ENCODE results near the gene SRP68. TPM values are rescaled to one million over a fixed set of nuclear protein-coding genes. Genes with fewer than 3 reads are reported as not detected.

SRP68 gene
- total and polyA plus RNA-seq, 2 of the 8 experiments (the other 6 are each of a cell fraction or from before 2014, with no cell fraction given), result 57.7 to 83.5 TPM

GRCh38 chr17:76103274-76104139 is 31.2 kb upstream of the SRP68 start, which contains the start of gene EXOC7:
TSS of gene EXOC7 (minus strand) at chr17:76103787. CDS start at chr17:76103692, 95 bp downstream.
- peaks cover 9% of the 10 kb centered on the region; the same call in 1 of the 2 replicates for H3K23me2 ChIP-seq (ENCODE audit: low read depth, low read length)
- H3K4me2 ChIP-seq (ENCODE audit: insufficient read depth in 1 of 2, low read depth in 2 of 2, low read length in 2 of 2), result peak within 1 kb of the TSS; percentile 78 to 97
- H3K4me3 ChIP-seq (ENCODE audit: extremely low read depth in 1 of 4, insufficient read depth in 2 of 4, low read depth in 3 of 4, low read length in 4 of 4), result peak within 1 kb of the TSS; percentile 53 to 81 (median 73)
- peak within 1 kb of the TSS; percentile 96 for H4K8ac ChIP-seq (ENCODE audit: extremely low read depth, insufficient read depth, low read length)
- FAIRE-seq (no peak), DNase-seq (ENCODE audit: low read depth in 1 of 2, low spot score in 2 of 2) (peak; percentile 73 to 98)
- H3K4me1 ChIP-seq (replicated peaks in 1 of 4; ENCODE audit: control insufficient read depth in 3 of 4, insufficient read depth in 4 of 4, low read length in 3 of 4), result peaks cover 6 to 16% (median 9%) of the 10 kb centered on the region in 4 experiments; a peak in 6 of 7 replicates
- no peaks in the 10 kb centered on the region for H4K20me1 ChIP-seq (replicated peaks in 1 of 2; ENCODE audit: control insufficient read depth in 1 of 2, insufficient read depth in 2 of 2, low read length in 2 of 2)
- H3K9ac ChIP-seq (replicated peaks in 1 of 4; ENCODE audit: extremely low read depth in 1 of 4, low read depth in 3 of 4, low read length in 3 of 4), result peak within 1 kb of the TSS; percentile 38 to 85 (median 71)
- H2BK12ac ChIP-seq (ENCODE audit: low read depth, low read length), result 0 out of 2 replicates have a peak within 1 kb of the TSS, but pooled peaks have one; percentile 87
- H3K27ac ChIP-seq (ENCODE audit: low read depth, low read length), result peak within 1 kb of the TSS; percentile 78
- peak within 1 kb of the TSS; percentile 32 for H4K91ac ChIP-seq (replicated peaks; ENCODE audit: insufficient read length, low read length)
- peak within 1 kb of the TSS; percentile 3; the same call in 1 of the 2 replicates for H2AK5ac ChIP-seq (ENCODE audit: low read depth, low read length)
- H3K56ac ChIP-seq (replicated peaks; ENCODE audit: insufficient read length, low read depth, low read length), result peak within 1 kb of the TSS; percentile 3
- ChIA-PET CTCF (ENCODE audit: partially characterized antibody) (interaction anchor here (0.8 to 41.5 kb wide), 19 partner anchors 10 to 326 kb away, joined by 3 to 778 read pairs (median 4); partner anchors contain the start of genes FOXJ1 and GALR2), POLR2A (ENCODE audit: partially characterized antibody) (interaction anchor here (0.7 to 4.6 kb wide), 22 partner anchors 7 to 209 kb away, joined by 3 to 23 read pairs (median 4); partner anchors contain the start of genes CDK3, GALR2, MRPL38 and SRP68)
- H3K36me3 ChIP-seq (ENCODE audit: control insufficient read depth in 2 of 4, insufficient read depth in 4 of 4, low read length in 3 of 4), result peaks cover 8 to 28% (median 12%) of the 10 kb centered on the region in 4 experiments
- H3K79me1 ChIP-seq (ENCODE audit: low read depth, low read length), result peaks cover 8% of the 10 kb centered on the region
- no peak within 1 kb of the TSS for H2BK120ac ChIP-seq (replicated peaks; ENCODE audit: low read depth, low read length)
- H2AFZ ChIP-seq (ENCODE audit: low read length), result peak within 1 kb of the TSS; percentile 63; the same call in 1 of the 2 replicates
- peak within 1 kb of the TSS; percentile 97 for H3K4ac ChIP-seq (replicated peaks; ENCODE audit: insufficient read length, low read depth, low read length)
- no peak within 1 kb of the TSS for H2BK20ac ChIP-seq (ENCODE audit: low read length)
- peaks cover 5 to 8% of the 10 kb centered on the region in 2 experiments; a peak in 3 of 4 replicates for H3K79me2 ChIP-seq (ENCODE audit: control insufficient read depth in 1 of 2, insufficient read depth in 2 of 2, low read length in 2 of 2)
- peak within 1 kb of the TSS; percentile 86 for H2BK5ac ChIP-seq (ENCODE audit: low read depth, low read length)
- H3K27me3 ChIP-seq (replicated peaks in 1 of 4; ENCODE audit: control insufficient read depth in 3 of 4, extremely low read depth in 1 of 4, insufficient read depth in 3 of 4, low read length in 3 of 4), result no peaks in the 10 kb centered on the region
- H3K18ac ChIP-seq (ENCODE audit: extremely low read depth, low read length), result peak within 1 kb of the TSS; percentile 99
- H4K5ac ChIP-seq (ENCODE audit: insufficient read length, low read depth, low read length), result peak within 1 kb of the TSS; percentile 75
- H3K23ac ChIP-seq (ENCODE audit: insufficient read length), result no peak within 1 kb of the TSS
- 11% methylated on average over 44 of the region's 55 CpGs; no CpG with 5 or more reads in 1 of the 2 experiments for WGBS, 2 experiments (ENCODE audit: extremely low coverage in 1 of 2, insufficient coverage in 1 of 2, insufficient read length in 1 of 2, insufficient replicate concordance in 2 of 2, low coverage in 1 of 2, low lambda C conversion rate in 2 of 2, missing lambda C conversion rate in 1 of 2)
- peak within 1 kb of the TSS; percentile 85; the same call in 1 of the 2 replicates for H2BK15ac ChIP-seq (ENCODE audit: low read length)
- no peak within 1 kb of the TSS for H3K14ac ChIP-seq (ENCODE audit: insufficient read length)
- H3K9me3 ChIP-seq (ENCODE audit: insufficient read depth in 2 of 2, low read depth in 1 of 2, low read length in 1 of 2), result no peaks in the 10 kb centered on the region
- TF ChIP-seq POLR2A (IDR thresholded peaks at IDR 0.05; ENCODE audit: control extremely low read depth in 1 of 2, low read depth in 2 of 2, low read length in 2 of 2) (peak in 1 of 2 experiments; percentile 66; a peak in 2 of 3 replicates), SP1 (IDR thresholded peaks at IDR 0.05; ENCODE audit: low read depth, low read length) (no peak), RBBP5 (IDR thresholded peaks at IDR 0.05; ENCODE audit: borderline replicate concordance, low read depth, low read length) (0 out of 2 replicates have a peak, but pooled peaks have one; percentile 49), KDM1A (IDR thresholded peaks at IDR 0.05; ENCODE audit: borderline replicate concordance, low read length) (no peak), FOSL1 (IDR thresholded peaks at IDR 0.05; ENCODE audit: insufficient read depth, low read depth, low read length) (no peak), CHD2 (IDR thresholded peaks at IDR 0.05; ENCODE audit: low read length) (no peak), TAF1 (IDR thresholded peaks at IDR 0.05; ENCODE audit: low read depth, low read length) (peak; percentile 77), MAX (IDR thresholded peaks at IDR 0.05) (peak; percentile 46; the same call in 1 of the 2 replicates), BCL11A (IDR thresholded peaks at IDR 0.05; ENCODE audit: low read depth in 2 of 2, low read length in 2 of 2) (no peak)

Data from H1 (cell line).